Measurements from ENCODE around the gene SCG2. TPM values are rescaled to one million over a fixed set of nuclear protein-coding genes. Genes with fewer than 3 reads are reported as not detected.
A peak's percentile ranks its signal among the peaks of the same experiment; 100 is the strongest.

The SCG2 gene
- 1 to 10 TPM in 1 of 4 donors, under 1 TPM in 3; 0.22 to 1.5 (median 0.40) TPM for polyA plus RNA-seq (ENCODE audit: insufficient read length in 4 of 4)

- peak in 3 of 4 donors; percentile 52 to 84 (median 61) for DNase-seq (ENCODE audit: low read depth in 4 of 4, low spot score in 2 of 4)
Measured at GRCh38 chr2:223601932-223602666, at the start of gene SCG2. Gene SCG2, minus strand, starts transcription at chr2:223602361. Its CDS starts 3,079 bp downstream, at chr2:223599282.

GRCh38 chr2:223649554-223650533 lies 47.7 kb upstream of the SCG2 start:
- DNase-seq (ENCODE audit: low read depth in 4 of 4, low spot score in 2 of 4), result no peak

GRCh38 chr2:223648755-223649154 lies 46.6 kb upstream of the SCG2 start:
- no peak for DNase-seq (ENCODE audit: low read depth in 4 of 4, low spot score in 2 of 4)

- DNase-seq (ENCODE audit: low read depth in 4 of 4, low spot score in 2 of 4), result no peak
Measured at GRCh38 chr2:223647258-223647952, 45.2 kb upstream of the SCG2 start.

- no peak for DNase-seq (ENCODE audit: low read depth in 4 of 4, low spot score in 2 of 4)
Measured at GRCh38 chr2:223644136-223644535, 42.0 kb upstream of the SCG2 start.

- DNase-seq (ENCODE audit: low read depth in 4 of 4, low spot score in 2 of 4), result no peak
Measured at GRCh38 chr2:223643309-223643708, 41.1 kb upstream of the SCG2 start.

GRCh38 chr2:223642506-223642905 lies 40.3 kb upstream of the SCG2 start:
- DNase-seq (ENCODE audit: low read depth in 4 of 4, low spot score in 2 of 4), result no peak

- DNase-seq (ENCODE audit: low read depth in 4 of 4, low spot score in 2 of 4), result peak in 1 of 4 donors; percentile 6
Measured at GRCh38 chr2:223641082-223641481, 38.9 kb upstream of the SCG2 start.

GRCh38 chr2:223635080-223635479 lies 32.9 kb upstream of the SCG2 start:
- DNase-seq (ENCODE audit: low read depth in 4 of 4, low spot score in 2 of 4), result no peak

GRCh38 chr2:223634238-223634637 lies 32.1 kb upstream of the SCG2 start:
- no peak for DNase-seq (ENCODE audit: low read depth in 4 of 4, low spot score in 2 of 4)

GRCh38 chr2:223633656-223634055 lies 31.5 kb upstream of the SCG2 start:
- DNase-seq (ENCODE audit: low read depth in 4 of 4, low spot score in 2 of 4), result no peak

GRCh38 chr2:223632826-223633225 lies 30.7 kb upstream of the SCG2 start:
- no peak for DNase-seq (ENCODE audit: low read depth in 4 of 4, low spot score in 2 of 4)

- DNase-seq (ENCODE audit: low read depth in 4 of 4, low spot score in 2 of 4), result no peak
Measured at GRCh38 chr2:223626716-223627115, 24.6 kb upstream of the SCG2 start.

- DNase-seq (ENCODE audit: low read depth in 4 of 4, low spot score in 2 of 4), result no peak
Measured at GRCh38 chr2:223625652-223626051, 23.5 kb upstream of the SCG2 start.

GRCh38 chr2:223621901-223622300 lies 19.7 kb upstream of the SCG2 start:
- no peak for DNase-seq (ENCODE audit: low read depth in 4 of 4, low spot score in 2 of 4)

- DNase-seq (ENCODE audit: low read depth in 4 of 4, low spot score in 2 of 4), result no peak
Measured at GRCh38 chr2:223619486-223620129, 17.4 kb upstream of the SCG2 start.

- DNase-seq (ENCODE audit: low read depth in 4 of 4, low spot score in 2 of 4), result no peak
Measured at GRCh38 chr2:223618172-223619035, 16.2 kb upstream of the SCG2 start.

- no peak for DNase-seq (ENCODE audit: low read depth in 4 of 4, low spot score in 2 of 4)
Measured at GRCh38 chr2:223614534-223614933, 12.4 kb upstream of the SCG2 start.

Data from left renal cortex interstitium (tissue), 4 donors.